ENCODE measurements around the gene PDCD4. TPM values are rescaled to one million over a fixed set of nuclear protein-coding genes. Genes with fewer than 3 reads are reported as not detected.
"Not testable (repeated sequence)": the region's sequence is repeated elsewhere in the genome, so short reads cannot be mapped to it uniquely, and the experiment has no call there.

The PDCD4 gene
- total RNA-seq, 1 donor from 2014 or later = 77.9 TPM

GRCh38 chr10:110910138-110910537 lies 38.4 kb downstream of the PDCD4 start:
- TF ChIP-seq CTCF (IDR thresholded peaks at IDR 0.05; ENCODE audit: insufficient read depth, low read length, severe bottlenecking) = no peak
- FAIRE-seq (peak; percentile 47), DNase-seq (ENCODE audit: low read depth) (no peak)
- Histone ChIP-seq H3K4me3 (ENCODE audit: low read depth, low read length) (no peak overlapping the region), H3K36me3 (ENCODE audit: control insufficient read depth, insufficient read depth, low read length) (no peaks in the 10 kb centered on the region), H3K27me3 (ENCODE audit: control insufficient read depth, insufficient read depth, low read length) (no peaks in the 10 kb centered on the region)

GRCh38 chr10:110912374-110912773 lies 40.6 kb downstream of the PDCD4 start:
- no peak for TF ChIP-seq CTCF (IDR thresholded peaks at IDR 0.05; ENCODE audit: insufficient read depth, low read length, severe bottlenecking)
- H3K27me3 ChIP-seq (ENCODE audit: control insufficient read depth, insufficient read depth, low read length) = no peaks in the 10 kb centered on the region
- FAIRE-seq = no peak
- H3K4me3 ChIP-seq (ENCODE audit: low read depth, low read length) = no peak overlapping the region
- DNase-seq (ENCODE audit: low read depth) = no peak
- no peaks in the 10 kb centered on the region for H3K36me3 ChIP-seq (ENCODE audit: control insufficient read depth, insufficient read depth, low read length)

GRCh38 chr10:110914431-110914830 lies 42.7 kb downstream of the PDCD4 start:
- no peaks in the 10 kb centered on the region for H3K27me3 ChIP-seq (ENCODE audit: control insufficient read depth, insufficient read depth, low read length)
- DNase-seq (ENCODE audit: low read depth) = no peak
- no peak for FAIRE-seq
- TF ChIP-seq CTCF (IDR thresholded peaks at IDR 0.05; ENCODE audit: insufficient read depth, low read length, severe bottlenecking) = no peak
- H3K36me3 ChIP-seq (ENCODE audit: control insufficient read depth, insufficient read depth, low read length) = no peaks in the 10 kb centered on the region
- no peak overlapping the region for H3K4me3 ChIP-seq (ENCODE audit: low read depth, low read length)

- DNase-seq (ENCODE audit: low read depth) (no peak), FAIRE-seq (no peak)
- no peak for TF ChIP-seq CTCF (IDR thresholded peaks at IDR 0.05; ENCODE audit: insufficient read depth, low read length, severe bottlenecking)
- H3K4me3 ChIP-seq (ENCODE audit: low read depth, low read length) = no peak overlapping the region
- no peaks in the 10 kb centered on the region for H3K36me3 ChIP-seq (ENCODE audit: control insufficient read depth, insufficient read depth, low read length)
- H3K27me3 ChIP-seq (ENCODE audit: control insufficient read depth, insufficient read depth, low read length) = no peaks in the 10 kb centered on the region
Observed at GRCh38 chr10:110915035-110915434, 43.3 kb downstream of the PDCD4 start.

GRCh38 chr10:110915600-110915999 lies 43.9 kb downstream of the PDCD4 start:
- FAIRE-seq; H3K4me3 ChIP-seq (ENCODE audit: low read depth, low read length); H3K27me3 ChIP-seq (ENCODE audit: control insufficient read depth, insufficient read depth, low read length); DNase-seq (ENCODE audit: low read depth); H3K36me3 ChIP-seq (ENCODE audit: control insufficient read depth, insufficient read depth, low read length): not testable (repeated sequence)

- DNase-seq (ENCODE audit: low read depth) (no peak), FAIRE-seq (no peak)
- Histone ChIP-seq H3K36me3 (ENCODE audit: control insufficient read depth, insufficient read depth, low read length) (no peaks in the 10 kb centered on the region), H3K27me3 (ENCODE audit: control insufficient read depth, insufficient read depth, low read length) (no peaks in the 10 kb centered on the region), H3K4me3 (ENCODE audit: low read depth, low read length) (no peak overlapping the region)
- no peak for TF ChIP-seq CTCF (IDR thresholded peaks at IDR 0.05; ENCODE audit: insufficient read depth, low read length, severe bottlenecking)
Observed at GRCh38 chr10:110916554-110917346, 45.0 kb downstream of the PDCD4 start.

Data from bronchial epithelial cell (primary cell).